ENCODE results near the gene MON2.
"Not testable (repeated sequence)": the region's sequence is repeated elsewhere in the genome, so short reads cannot be mapped to it uniquely, and the experiment has no call there.

MON2 gene

GRCh38 chr12:62481843-62482540 lies 15.4 kb downstream of the MON2 start:
- no peak for DNase-seq

GRCh38 chr12:62482769-62483168 lies 16.1 kb downstream of the MON2 start:
- no peak for DNase-seq

DNA sequence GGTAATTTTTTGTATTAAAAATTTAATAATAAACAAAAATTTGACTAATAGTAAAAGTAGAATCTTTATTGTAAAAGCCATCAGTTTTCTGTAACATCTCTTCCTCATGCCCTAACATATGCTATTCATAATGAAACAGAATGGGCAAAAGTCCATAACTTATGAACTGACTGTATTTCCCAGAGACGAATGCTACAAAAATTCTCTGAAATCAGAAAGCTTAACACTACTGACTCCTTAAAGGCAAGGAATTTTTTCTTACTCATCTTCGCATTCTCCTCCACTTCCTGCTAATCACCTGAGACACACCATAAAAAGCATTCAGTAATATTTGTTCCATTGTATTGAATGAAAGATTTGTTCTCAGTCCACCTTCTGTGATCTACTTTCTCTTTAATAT lies 17.6 kb downstream of the MON2 start:
- no peak for DNase-seq

DNA sequence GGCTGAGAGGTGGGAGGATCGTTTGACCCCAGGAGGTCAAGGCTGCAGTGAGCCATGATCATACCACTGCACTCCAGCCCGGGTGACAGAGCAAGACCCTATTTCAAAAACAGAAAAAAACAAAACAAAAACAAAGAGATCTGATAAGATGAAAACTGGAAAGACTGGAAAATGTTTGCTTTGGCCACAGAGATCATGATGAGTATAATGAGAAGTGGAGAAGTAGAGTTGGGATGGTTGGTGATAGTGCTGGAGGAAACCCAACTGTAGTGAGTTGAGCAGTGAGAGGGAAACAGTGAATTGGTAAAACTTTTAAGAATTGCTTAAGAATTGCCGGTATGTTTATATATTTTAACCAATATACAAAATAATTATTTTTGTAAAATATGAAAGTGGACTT lies 39.2 kb downstream of the MON2 start:
- DNase-seq: no peak

GRCh38 chr12:62512901-62513300 lies 46.3 kb downstream of the MON2 start:
- DNase-seq: no peak

DNA sequence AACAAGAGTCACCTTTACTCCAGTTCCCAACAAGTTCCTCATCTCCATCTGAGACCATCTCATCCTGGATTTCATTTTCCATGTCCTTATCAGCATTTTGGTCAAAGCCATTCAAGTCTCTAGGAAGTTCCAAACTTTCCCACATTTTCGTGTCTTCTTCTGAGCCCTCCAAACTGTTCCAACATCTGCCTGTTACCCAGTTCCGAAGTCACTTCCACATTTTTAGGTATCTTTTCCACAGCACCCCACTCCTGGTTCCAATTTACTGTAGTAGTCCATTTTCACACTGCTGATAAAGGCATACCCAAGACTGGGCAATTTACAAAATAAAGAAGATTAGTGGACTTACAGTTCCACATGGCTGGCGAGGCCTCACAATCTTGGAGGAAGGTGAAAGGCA lies 47.5 kb downstream of the MON2 start:
- DNase-seq: not testable (repeated sequence)

GRCh38 chr12:62516927-62517326 lies 50.3 kb downstream of the MON2 start:
- DNase-seq: peak; percentile 73 to 89

DNA sequence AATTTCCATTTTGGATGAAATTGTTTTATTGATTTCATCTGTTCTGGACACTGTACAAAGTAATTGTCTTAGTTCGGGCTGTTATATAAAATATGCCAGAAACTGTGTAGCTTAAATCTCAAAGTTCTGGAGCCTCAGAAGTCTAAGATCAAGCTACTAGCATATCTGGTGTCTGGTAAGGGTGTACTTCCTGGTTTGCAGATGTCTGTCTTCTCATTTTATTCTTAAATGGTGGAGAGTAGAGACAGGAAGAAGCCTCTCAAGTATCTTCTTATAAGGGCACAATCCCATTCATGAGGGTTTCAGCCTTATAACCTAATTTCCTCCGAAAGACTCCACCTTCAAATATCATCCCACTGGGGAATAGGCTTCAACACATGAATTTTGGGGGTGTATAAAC lies 51.3 kb downstream of the MON2 start:
- DNase-seq: no peak

GRCh38 chr12:62519043-62519442 lies 52.4 kb downstream of the MON2 start:
- DNase-seq: no peak

DNA sequence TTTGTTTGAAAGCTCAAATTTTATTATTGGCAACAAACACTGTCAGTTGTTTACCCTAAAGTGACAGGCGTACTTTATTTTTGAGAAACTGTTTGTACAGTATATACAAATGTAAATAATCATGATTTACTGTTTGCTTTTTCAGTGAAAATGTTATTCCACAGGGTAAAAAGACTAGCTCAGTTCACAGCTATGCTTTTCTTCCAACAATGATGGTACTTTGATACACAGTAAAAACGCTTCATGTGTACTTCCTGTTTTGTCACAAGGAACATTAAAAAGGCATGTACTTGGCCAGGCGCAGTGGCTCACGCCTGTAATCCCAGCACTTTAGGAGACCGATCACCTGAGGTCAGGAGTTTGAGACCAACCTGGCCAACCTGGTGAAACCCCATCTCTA lies 53.7 kb downstream of the MON2 start:
- DNase-seq: no peak

DNA sequence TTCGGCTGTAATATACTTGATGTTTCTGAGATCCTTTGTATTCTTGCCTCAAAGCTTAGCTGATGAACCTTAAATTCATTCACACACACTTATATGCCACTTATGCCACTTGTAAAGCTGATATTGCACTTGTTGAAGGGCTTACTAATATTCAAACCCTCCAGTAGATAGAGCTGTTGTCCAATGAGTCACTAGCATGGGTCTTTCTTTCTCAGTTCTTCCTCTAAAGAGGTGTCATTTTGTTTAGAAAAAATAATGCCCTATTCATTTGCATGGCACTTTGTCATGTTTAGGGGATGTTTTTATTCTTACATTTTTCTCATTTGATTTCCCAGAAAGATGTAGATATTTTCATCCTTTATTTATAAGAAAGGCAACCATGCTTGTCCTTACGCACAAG lies 56.4 kb downstream of the MON2 start:
- DNase-seq: peak; percentile 23 to 47

DNA sequence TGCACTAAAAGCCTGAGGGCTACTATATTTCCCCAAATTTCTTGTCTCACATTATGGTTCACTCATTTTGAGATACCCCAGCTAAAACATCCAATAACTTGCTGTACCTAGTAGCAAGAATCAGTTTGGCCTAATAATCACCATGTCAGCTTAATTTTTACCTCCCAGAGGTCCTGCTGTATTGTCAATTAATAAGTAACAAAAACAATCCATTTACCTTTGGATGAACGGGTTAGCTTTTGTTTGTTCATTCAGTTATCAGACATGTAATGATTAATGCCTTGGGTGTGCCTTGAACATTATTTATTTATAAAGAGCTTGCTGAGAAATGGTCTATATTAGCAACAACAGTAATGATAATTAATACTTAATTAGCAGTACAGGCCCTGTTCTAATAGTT lies 57.0 kb downstream of the MON2 start:
- no peak for DNase-seq

GRCh38 chr12:62525271-62525670 lies 58.6 kb downstream of the MON2 start:
- DNase-seq: no peak

GRCh38 chr12:62530596-62530995 lies 64.0 kb downstream of the MON2 start:
- no peak for DNase-seq

- DNase-seq: no peak
Observed at GRCh38 chr12:62532333-62532732, 65.7 kb downstream of the MON2 start.

DNA sequence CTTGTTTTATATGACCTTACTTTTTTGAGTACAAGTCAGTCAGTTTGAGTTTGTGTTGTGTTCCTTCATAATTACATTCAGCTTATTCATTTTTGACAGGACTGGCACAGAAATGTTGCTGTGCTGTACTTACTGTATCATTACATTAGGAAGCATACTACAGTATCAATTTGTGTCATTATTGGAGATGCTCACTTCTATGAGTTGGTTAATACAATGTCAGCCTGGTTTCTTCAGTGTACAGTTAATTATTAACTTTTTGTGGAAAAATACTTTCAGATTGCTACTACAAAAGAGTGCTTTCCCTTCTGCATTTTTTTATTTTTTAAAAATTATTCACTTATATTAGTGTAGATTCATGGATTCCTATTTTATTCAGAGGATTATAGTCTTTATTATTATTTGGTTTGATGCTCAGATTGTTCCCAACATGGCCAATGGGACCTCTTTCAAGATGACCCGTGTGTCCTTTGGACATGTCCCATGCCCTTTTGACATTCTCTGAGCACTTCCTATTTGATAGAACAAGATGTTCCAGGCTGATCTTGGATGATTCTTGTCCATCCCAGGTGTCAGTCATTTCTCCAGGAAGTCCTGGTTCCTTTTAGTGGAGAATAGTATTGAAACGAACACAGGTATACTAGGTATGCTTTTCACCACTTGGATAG lies 66.6 kb downstream of the MON2 start:
- no peak for DNase-seq

- no peak for DNase-seq
Observed at GRCh38 chr12:62533755-62534107, 67.1 kb downstream of the MON2 start.

DNA sequence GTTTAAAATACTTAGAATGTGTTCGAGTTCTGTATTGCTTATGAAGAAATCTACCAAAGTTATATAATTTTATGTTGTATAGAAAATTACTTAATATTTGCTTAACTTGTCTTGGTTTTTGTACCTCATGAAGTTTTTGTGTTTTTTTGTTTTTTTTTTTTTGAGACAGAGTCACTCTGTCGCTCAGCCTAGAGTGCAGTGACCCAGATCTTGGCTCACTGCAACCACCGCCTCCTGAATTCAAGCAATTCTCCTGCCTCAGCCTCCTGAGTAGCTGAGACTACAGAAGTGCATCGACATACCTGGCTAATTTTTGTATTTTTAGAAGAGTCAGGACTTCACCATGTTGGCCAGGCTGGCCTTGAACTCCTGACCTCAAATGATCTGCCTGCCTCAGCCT lies 69.9 kb downstream of the MON2 start:
- DNase-seq: no peak

- DNase-seq: no peak
Observed at GRCh38 chr12:62537551-62537950, 70.9 kb downstream of the MON2 start.

DNA sequence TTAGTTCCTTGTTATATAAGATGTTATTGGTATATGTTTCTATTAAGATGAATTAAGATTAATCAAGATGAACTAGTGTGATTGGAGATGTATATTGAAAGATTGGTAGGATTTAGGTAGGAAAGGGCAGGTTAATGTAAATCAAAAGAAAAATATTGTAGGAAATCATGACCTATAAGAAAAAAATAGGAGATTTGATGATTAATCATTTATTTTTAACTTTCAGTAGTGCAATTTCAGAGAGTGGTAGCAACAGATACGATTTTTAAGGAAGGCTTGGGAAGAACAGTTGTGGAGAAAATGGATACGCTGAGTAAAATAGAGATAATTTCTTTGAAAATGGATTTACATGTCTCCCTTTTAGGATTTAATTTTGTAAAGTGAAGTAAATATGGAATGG lies 73.7 kb downstream of the MON2 start:
- no peak for DNase-seq

DNA sequence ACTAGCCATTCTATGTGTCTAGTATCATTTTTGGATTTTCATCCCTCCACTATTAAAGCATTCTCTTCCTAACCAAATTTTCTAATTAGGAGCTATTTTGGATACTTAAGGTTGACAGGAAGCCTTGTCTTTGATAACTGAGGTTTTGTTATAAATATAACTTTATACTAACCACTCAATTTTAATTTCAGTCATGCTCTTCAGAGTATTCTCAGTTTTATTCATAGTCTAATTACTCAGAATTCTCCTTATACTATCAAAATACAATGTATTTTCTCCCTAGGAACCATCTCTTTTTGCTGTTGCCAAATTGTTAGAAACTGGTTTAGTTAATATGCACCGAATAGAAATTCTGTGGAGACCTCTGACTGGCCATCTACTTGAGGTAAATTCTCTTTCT lies 76.2 kb downstream of the MON2 start:
- DNase-seq: no peak

DNA sequence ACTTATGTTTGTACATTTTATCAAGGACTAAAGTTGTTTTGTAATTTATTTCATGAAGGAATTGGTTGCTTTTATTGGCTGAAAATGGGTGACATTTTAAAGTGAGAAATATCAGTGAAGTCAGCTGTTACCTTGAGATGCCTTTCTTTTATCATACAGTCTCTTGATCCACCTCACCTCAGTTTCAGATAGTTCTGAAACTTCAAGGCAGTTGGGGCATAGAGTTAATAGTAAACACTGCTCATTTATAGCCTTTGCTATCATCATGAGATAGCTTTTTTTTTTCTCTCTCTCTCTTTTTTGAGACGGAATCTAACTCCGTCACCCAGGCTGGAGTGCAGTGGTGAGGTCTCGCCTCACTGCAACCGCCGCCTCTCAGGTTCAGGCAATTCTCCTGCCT lies 76.7 kb downstream of the MON2 start:
- DNase-seq: no peak

- no peak for DNase-seq
Observed at GRCh38 chr12:62543741-62544140, 77.1 kb downstream of the MON2 start.

DNA sequence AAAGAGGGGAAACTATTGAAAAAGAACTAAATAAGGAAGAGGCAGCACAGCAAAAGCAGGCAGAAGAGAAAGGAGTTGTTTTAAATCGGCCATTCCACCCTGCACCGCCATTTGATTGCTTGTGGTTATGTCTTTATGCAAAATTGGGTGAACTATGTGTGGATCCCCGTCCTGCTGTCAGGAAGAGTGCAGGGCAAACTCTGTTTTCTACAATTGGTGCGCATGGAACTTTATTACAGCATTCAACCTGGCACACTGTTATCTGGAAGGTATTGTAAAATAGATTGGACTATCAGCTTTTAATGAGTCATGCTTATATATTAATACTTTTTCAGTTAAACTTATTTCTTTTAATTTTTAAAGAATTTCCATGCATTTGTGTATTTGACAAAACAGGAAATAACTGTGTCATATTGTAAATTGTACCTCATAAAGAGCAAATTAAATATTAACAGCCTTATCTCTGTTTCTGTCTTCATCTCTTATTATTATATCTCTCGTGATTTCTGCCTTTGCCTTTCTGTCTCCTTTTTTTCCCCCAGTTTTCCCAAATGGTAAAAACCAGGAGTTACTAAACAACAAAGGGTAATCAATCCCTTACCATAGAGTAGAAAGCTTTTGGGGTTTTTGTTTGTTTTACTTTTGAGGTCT lies 86.4 kb downstream of the MON2 start:
- no peak for DNase-seq

All from inflammatory macrophage (primary cell).